Stomach (tissue), 9 donors: ENCODE measurements around the gene RHOH. TPM values are rescaled to one million over a fixed set of nuclear protein-coding genes. Genes with fewer than 3 reads are reported as not detected.

Experiments used
- DNase-seq, 2 donors: peaks; one replicate each; pipeline versions ENCODE4 v3.0.0 to v3.0.0-alpha.2; 2013 to 2019
- H3K27ac ChIP-seq, 5 donors: fragments of 200-600 bp in 4 of 5; sonication (generic) in 4 of 5; one replicate each; pipeline ENCODE4 v1.5.1; 2013 to 2019; ENCODE audit warnings: mild to moderate bottlenecking in 1 of 5, moderate library complexity in 1 of 5
- H3K27me3 ChIP-seq, 3 donors: fragments of 200-600 bp; sonication (generic); one replicate each; pipeline ENCODE4 v1.5.1; 2017 to 2019; ENCODE audit warnings: mixed run types in 1 of 3
- H3K36me3 ChIP-seq, 4 donors: fragments of 200-600 bp; sonication (generic); 1 replicate in 3 of 4; 2 replicates in 1 of 4; pipeline ENCODE4 v1.5.1; 2016 to 2019
- H3K4me1 ChIP-seq, 4 donors: fragments of 200-600 bp; sonication (generic); one replicate each; pipeline ENCODE4 v1.5.1; 2016 to 2019
- H3K4me3 ChIP-seq, 4 donors: fragments of 200-600 bp; sonication (generic) in 3 of 4; one replicate each; pipeline ENCODE4 v1.5.1; 2016 to 2019; ENCODE audit warnings: mild to moderate bottlenecking in 1 of 4
- H3K9me3 ChIP-seq, 4 donors: fragments of 200-600 bp; sonication (generic); one replicate each; pipeline ENCODE4 v1.5.1; 2016 to 2019
- EP300 ChIP-seq: sonication (generic); formaldehyde crosslinking; IDR thresholded peaks from one replicate; pipeline ENCODE4 v1.6.1; 2017; ENCODE audit warnings: antibody characterized with exemption
- POLR2A ChIP-seq, 4 donors: fragments of 450-650 bp; IDR thresholded peaks; one replicate each; pipeline ENCODE4 v1.6.1; 2016; ENCODE audit warnings: antibody characterized with exemption in 4 of 4, control low read depth in 2 of 4, mild to moderate bottlenecking in 1 of 4, moderate library complexity in 1 of 4
- POLR2AphosphoS5 ChIP-seq, 3 donors: sonication (generic); formaldehyde crosslinking; IDR thresholded peaks; one replicate each; pipeline ENCODE4 v1.6.1; 2016; ENCODE audit warnings: antibody characterized with exemption in 3 of 3
- whole genome bisulfite sequencing, 5 donors: extraction: QIAGEN DNeasy Blood & Tissue Kit in 3 of 5; methylation state at CpG; one replicate each; pipeline versions ENCODE4 v1.1.5 to v1.1.7; 2013 to 2018; 5-methylcytosine and 5-hydroxymethylcytosine counted together
- intact Hi-C: fragments of 100-400 bp; cut with DNase I; formaldehyde crosslinking; loops from one replicate; pipeline ENCODE4 v1.15.1; 2023; ENCODE audit warnings: low total_unique reads
- polyA plus RNA-seq, 3 donors: library from polyadenylated mRNA; stranded (reverse); fragments of 200-250 nt; gene quantifications; one replicate each; pipeline ENCODE4 v1.2.3, GENCODE V29; 2013
- total RNA-seq, 5 donors: library from RNA; depleted of rRNA; stranded (reverse); fragments of >200 nt; gene quantifications; one replicate each; pipeline versions ENCODE4 v1.1.0 to v1.2.3, GENCODE V29; 2014 to 2016
- TF ChIP-seq, protein P1 (sequence below), 7 experiments: fragments of 450-650 bp in 4 of 7; fragments of 200-600 bp in 3 of 7; sonication (generic) in 3 of 7; IDR thresholded peaks; one replicate each; pipeline ENCODE4 v1.5.1; 2016 to 2019; ENCODE audit warnings: antibody characterized with exemption in 7 of 7, control low read depth in 2 of 7, mild to moderate bottlenecking in 1 of 7
- donor health status: healthy with polysubstance abuse.
- donor health status: Bipolar disorder and iron deficiency.
- donor health status: healthy.

The RHOH gene
- total and polyA plus RNA-seq, 8 donors = 1.3 to 7.5 (median 4.0) TPM

- intact Hi-C loops = loop anchor here (10.0 kb wide), 1 partner anchor 129 kb away; no protein-coding TSS in a partner anchor
- TF ChIP-seq POLR2AphosphoS5 (IDR thresholded peaks at IDR 0.05) (no peak), EP300 (no peak), POLR2A (IDR thresholded peaks at IDR 0.05) (no peak)
- TF ChIP-seq, protein P1, sequence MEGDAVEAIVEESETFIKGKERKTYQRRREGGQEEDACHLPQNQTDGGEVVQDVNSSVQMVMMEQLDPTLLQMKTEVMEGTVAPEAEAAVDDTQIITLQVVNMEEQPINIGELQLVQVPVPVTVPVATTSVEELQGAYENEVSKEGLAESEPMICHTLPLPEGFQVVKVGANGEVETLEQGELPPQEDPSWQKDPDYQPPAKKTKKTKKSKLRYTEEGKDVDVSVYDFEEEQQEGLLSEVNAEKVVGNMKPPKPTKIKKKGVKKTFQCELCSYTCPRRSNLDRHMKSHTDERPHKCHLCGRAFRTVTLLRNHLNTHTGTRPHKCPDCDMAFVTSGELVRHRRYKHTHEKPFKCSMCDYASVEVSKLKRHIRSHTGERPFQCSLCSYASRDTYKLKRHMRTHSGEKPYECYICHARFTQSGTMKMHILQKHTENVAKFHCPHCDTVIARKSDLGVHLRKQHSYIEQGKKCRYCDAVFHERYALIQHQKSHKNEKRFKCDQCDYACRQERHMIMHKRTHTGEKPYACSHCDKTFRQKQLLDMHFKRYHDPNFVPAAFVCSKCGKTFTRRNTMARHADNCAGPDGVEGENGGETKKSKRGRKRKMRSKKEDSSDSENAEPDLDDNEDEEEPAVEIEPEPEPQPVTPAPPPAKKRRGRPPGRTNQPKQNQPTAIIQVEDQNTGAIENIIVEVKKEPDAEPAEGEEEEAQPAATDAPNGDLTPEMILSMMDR (IDR thresholded peaks at IDR 0.05) = no peak
- Histone ChIP-seq H3K9me3 (peaks cover 0 to 15% (median 3%) of the 10 kb centered on the region in 4 donors), H3K4me1 (no peaks in the 10 kb centered on the region), H3K36me3 (peaks cover 0 to 13% (median 0%) of the 10 kb centered on the region in 4 donors), H3K27ac (no peak overlapping the region), H3K27me3 (no peaks in the 10 kb centered on the region), H3K4me3 (no peak overlapping the region)
- DNase-seq = no peak
- 94 to 100% (median 95%) methylated on average over 1 of the region's 1 CpG for WGBS, 5 donors
These were observed 30.9 kb upstream of the RHOH start for GRCh38 chr4:40165916-40166315.

- H3K27ac ChIP-seq = no peak overlapping the region
- no peaks in the 10 kb centered on the region for H3K27me3 ChIP-seq
- intact Hi-C loops = loop anchor here (10.0 kb wide), 1 partner anchor 127 kb away; no protein-coding TSS in a partner anchor
- H3K36me3 ChIP-seq = no peaks in the 10 kb centered on the region
- H3K4me3 ChIP-seq = no peak overlapping the region
- DNase-seq = no peak
- H3K4me1 ChIP-seq = peaks cover 0 to 2% (median 0%) of the 10 kb centered on the region in 4 donors
- H3K9me3 ChIP-seq = peaks cover 0 to 15% (median 3%) of the 10 kb centered on the region in 4 donors
- TF ChIP-seq, protein P1 (IDR thresholded peaks at IDR 0.05) = no peak
- TF ChIP-seq POLR2AphosphoS5 (IDR thresholded peaks at IDR 0.05) = no peak
- TF ChIP-seq POLR2A (IDR thresholded peaks at IDR 0.05) = no peak
- no peak for TF ChIP-seq EP300
These were observed 28.8 kb upstream of the RHOH start for GRCh38 chr4:40168070-40168469.

- Histone ChIP-seq H3K27me3 (no peaks in the 10 kb centered on the region), H3K27ac (no peak overlapping the region), H3K9me3 (peaks cover 0 to 15% (median 3%) of the 10 kb centered on the region in 4 donors), H3K4me1 (peaks cover 0 to 4% (median 0%) of the 10 kb centered on the region in 4 donors), H3K36me3 (no peaks in the 10 kb centered on the region), H3K4me3 (no peak overlapping the region)
- DNase-seq = no peak
- TF ChIP-seq, protein P1 (IDR thresholded peaks at IDR 0.05) = no peak
- TF ChIP-seq EP300 (no peak), POLR2A (IDR thresholded peaks at IDR 0.05) (no peak), POLR2AphosphoS5 (IDR thresholded peaks at IDR 0.05) (no peak)
- intact Hi-C loops = no loop called here
These were observed 26.2 kb upstream of the RHOH start for GRCh38 chr4:40170588-40170987.

- Histone ChIP-seq H3K27me3 (no peaks in the 10 kb centered on the region), H3K4me1 (peaks cover 0 to 5% (median 2%) of the 10 kb centered on the region in 4 donors), H3K36me3 (no peaks in the 10 kb centered on the region), H3K4me3 (no peak overlapping the region), H3K9me3 (peaks cover 0 to 3% (median under 1%) of the 10 kb centered on the region in 4 donors), H3K27ac (no peak overlapping the region)
- intact Hi-C loops = no loop called here
- no peak for DNase-seq
- TF ChIP-seq EP300 = no peak
- TF ChIP-seq, protein P1 (IDR thresholded peaks at IDR 0.05) = no peak
- TF ChIP-seq POLR2A (IDR thresholded peaks at IDR 0.05) = no peak
- TF ChIP-seq POLR2AphosphoS5 (IDR thresholded peaks at IDR 0.05) = no peak
- 43 to 51% (median 46%) methylated on average over 4 of the region's 4 CpGs for WGBS, 5 donors
These were observed 23.4 kb upstream of the RHOH start for GRCh38 chr4:40173470-40173875.
